Adrenal gland (tissue), 5 donors: Measurements from ENCODE around the gene LCN1.

Experiments used
- CTCF ChIP-seq, 6 experiments: fragments of 450-650 bp in 4 of 6; fragments of 200-600 bp in 2 of 6; sonication (generic) in 1 of 6; IDR thresholded peaks; 1 replicate in 5 of 6; 2 replicates in 1 of 6; pipeline versions ENCODE4 v1.5.1 to v1.8.0; 2016 to 2021; ENCODE audit warnings: antibody characterized with exemption in 6 of 6, mild to moderate bottlenecking in 2 of 6, moderate library complexity in 1 of 6
- POLR2A ChIP-seq, 2 donors: fragments of 450-650 bp; IDR thresholded peaks; one replicate each; pipeline ENCODE4 v1.6.1; 2017; ENCODE audit warnings: antibody characterized with exemption in 2 of 2, mild to moderate bottlenecking in 2 of 2, moderate library complexity in 1 of 2
- donor health status: DM: no; HTN: no; CAD: no.

- no peak for TF ChIP-seq CTCF (IDR thresholded peaks at IDR 0.05)
- no peak for TF ChIP-seq POLR2A (IDR thresholded peaks at IDR 0.05)
Observed at GRCh38 chr9:135555910-135556309, 34.7 kb downstream of the LCN1 start.
